Trophoblast cell (in vitro differentiated cells and primary cell): ENCODE data around the gene DGKZ.
A peak's percentile ranks its signal among the peaks of the same experiment; 100 is the strongest.

ENCODE experiments used
- DNase-seq, 2 donors: peaks; one replicate each; pipeline ENCODE4 v3.0.0-alpha.2; 2016
- H2AFZ ChIP-seq: 2 replicates; pipeline ENCODE4 v1.6.1; 2013; ENCODE audit warnings: low read length, moderate library complexity, mild to moderate bottlenecking; ENCODE audit not compliant: insufficient read depth, poor library complexity
- H2AK5ac ChIP-seq: 2 replicates; pipeline ENCODE4 v1.6.1; 2013; ENCODE audit warnings: mild to moderate bottlenecking, low read length
- H2BK120ac ChIP-seq: 2 replicates; pipeline ENCODE4 v1.6.1; 2013; ENCODE audit warnings: low read length, mild to moderate bottlenecking, moderate library complexity; ENCODE audit not compliant: insufficient read depth, poor library complexity
- H2BK12ac ChIP-seq: 2 replicates; pipeline ENCODE4 v1.6.1; 2013; ENCODE audit warnings: mild to moderate bottlenecking, low read length, moderate library complexity
- H2BK5ac ChIP-seq: 2 replicates; pipeline ENCODE4 v1.6.1; 2013; ENCODE audit warnings: low read length, low read depth, moderate library complexity, mild to moderate bottlenecking; ENCODE audit not compliant: poor library complexity
- H3K14ac ChIP-seq: 2 replicates; pipeline ENCODE4 v1.6.1; 2013; ENCODE audit warnings: mild to moderate bottlenecking, low read length
- H3K18ac ChIP-seq: 2 replicates; pipeline ENCODE4 v1.6.1; 2013; ENCODE audit warnings: mild to moderate bottlenecking, low read length
- H3K23ac ChIP-seq: 2 replicates; pipeline ENCODE4 v1.6.1; 2013; ENCODE audit warnings: low read length
- H3K27ac ChIP-seq: 2 replicates; pipeline ENCODE4 v1.5.1; 2013; ENCODE audit warnings: low read depth, mild to moderate bottlenecking, inconsistent platforms, low read length, moderate library complexity
- H3K27me3 ChIP-seq: 2 replicates; pipeline ENCODE4 v1.6.1; 2013; ENCODE audit warnings: inconsistent platforms, mild to moderate bottlenecking, low read length, moderate library complexity; ENCODE audit not compliant: insufficient read depth
- H3K36me3 ChIP-seq, 2 experiments: 1 replicate in 1 of 2; 2 replicates in 1 of 2; pipeline ENCODE4 v1.6.1; 2013; ENCODE audit warnings: low read length in 2 of 2, mild to moderate bottlenecking in 2 of 2, moderate library complexity in 1 of 2; ENCODE audit not compliant: insufficient read depth in 2 of 2, control insufficient read depth in 1 of 2
- H3K4ac ChIP-seq: 2 replicates; pipeline ENCODE4 v1.6.1; 2013; ENCODE audit warnings: low read depth, mild to moderate bottlenecking, low read length, moderate library complexity
- H3K4me1 ChIP-seq, 2 experiments: 1 replicate in 1 of 2; 2 replicates in 1 of 2; pipeline ENCODE4 v1.6.1; 2013; ENCODE audit warnings: low read length in 2 of 2, mild to moderate bottlenecking in 2 of 2, moderate library complexity in 1 of 2; ENCODE audit not compliant: insufficient read depth in 2 of 2, control insufficient read depth in 1 of 2
- H3K4me2 ChIP-seq: 2 replicates; pipeline ENCODE4 v1.6.1; 2013; ENCODE audit warnings: inconsistent platforms, mild to moderate bottlenecking, low read length, moderate library complexity
- H3K4me3 ChIP-seq: 2 replicates; pipeline ENCODE4 v1.5.1; 2013; ENCODE audit warnings: mild to moderate bottlenecking, low read depth, low read length, inconsistent platforms
- H3K79me1 ChIP-seq: one replicate; pipeline ENCODE4 v1.6.1; 2013; ENCODE audit warnings: low read length
- H3K79me2 ChIP-seq: 2 replicates; pipeline ENCODE4 v1.6.1; 2013; ENCODE audit warnings: low read length, mild to moderate bottlenecking; ENCODE audit not compliant: control insufficient read depth, insufficient read depth, poor library complexity
- H3K9ac ChIP-seq: 2 replicates; pipeline ENCODE4 v1.6.1; 2013; ENCODE audit warnings: mild to moderate bottlenecking, low read length
- H3K9me3 ChIP-seq: 2 replicates; pipeline ENCODE4 v1.6.1; 2013; ENCODE audit warnings: low read depth, mild to moderate bottlenecking, control low read depth, inconsistent platforms, low read length; ENCODE audit not compliant: insufficient read depth
- H4K12ac ChIP-seq: 2 replicates; pipeline ENCODE4 v1.6.1; 2013; ENCODE audit warnings: low read depth, mild to moderate bottlenecking, low read length, moderate library complexity
- H4K8ac ChIP-seq: 2 replicates; pipeline ENCODE4 v1.6.1; 2013; ENCODE audit warnings: low read depth, mild to moderate bottlenecking, low read length, moderate library complexity
- H4K91ac ChIP-seq: one replicate; pipeline ENCODE4 v1.6.1; 2013; ENCODE audit warnings: low read depth, mild to moderate bottlenecking, low read length, moderate library complexity
- WGBS: extraction: QIAGEN DNeasy Blood & Tissue Kit; methylation state at CpG from one replicate; pipeline ENCODE4 v1.1.7; 2013; ENCODE audit warnings: missing lambda C conversion rate; ENCODE audit not compliant: insufficient read length, insufficient coverage; ENCODE audit errors: extremely low coverage; 5-methylcytosine and 5-hydroxymethylcytosine counted together

The DGKZ gene

GRCh38 chr11:46348566-46349401 lies 1.5 kb downstream of the DGKZ start:
- H3K27me3 ChIP-seq, result no peaks in the 10 kb centered on the region

DNA sequence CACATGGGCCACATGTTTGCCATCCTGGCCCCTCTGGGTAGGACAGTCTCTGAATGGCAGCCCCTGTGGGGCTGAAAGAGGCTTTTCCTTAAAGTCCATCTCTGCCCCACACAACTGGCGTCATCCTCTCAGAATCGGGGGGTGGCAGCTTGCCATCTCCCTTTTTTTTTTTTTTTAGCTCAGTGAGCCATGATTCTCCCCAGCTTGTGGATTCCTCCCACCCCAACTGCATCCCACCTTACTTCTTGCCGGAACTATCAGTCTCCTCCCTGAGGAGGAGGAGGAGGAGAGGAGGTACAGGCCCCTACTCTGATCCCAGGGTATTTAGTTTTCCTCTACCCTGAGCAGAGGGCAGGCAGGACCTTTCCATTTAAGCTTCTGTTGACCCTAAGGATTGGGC lies 3.4 kb downstream of the DGKZ start:
- no CpG with 5 or more reads among the region's 3 CpGs for WGBS
- peaks cover 4 to 7% of the 10 kb centered on the region in 2 experiments for H3K36me3 ChIP-seq
- H3K4me2 ChIP-seq, result no peak overlapping the region
- peaks cover 23 to 26% of the 10 kb centered on the region in 2 experiments for H3K4me1 ChIP-seq
- peak overlapping the region; percentile 23 for H3K4ac ChIP-seq
- H3K27me3 ChIP-seq, result no peaks in the 10 kb centered on the region
- no peak overlapping the region for H2AK5ac ChIP-seq
- H2BK5ac ChIP-seq, result no peak overlapping the region
- H3K4me3 ChIP-seq, result no peak overlapping the region
- H4K12ac ChIP-seq, result no peak overlapping the region
- no peak overlapping the region for H4K91ac ChIP-seq
- H2BK120ac ChIP-seq, result no peak overlapping the region
- H3K79me2 ChIP-seq, result peaks cover 20% of the 10 kb centered on the region
- peak overlapping the region; percentile 19 for H3K18ac ChIP-seq
- no peak overlapping the region for H3K14ac ChIP-seq
- no peak overlapping the region for H3K9ac ChIP-seq
- no peak overlapping the region for H2BK12ac ChIP-seq
- DNase-seq, result no peak
- H2AFZ ChIP-seq, result no peak overlapping the region
- H3K23ac ChIP-seq, result no peak overlapping the region
- no peak overlapping the region for H4K8ac ChIP-seq
- H3K9me3 ChIP-seq, result peaks cover 2% of the 10 kb centered on the region
- H3K79me1 ChIP-seq, result peaks cover 10% of the 10 kb centered on the region
- no peak overlapping the region for H3K27ac ChIP-seq

More at GRCh38 chr11:46348566-46349401, 1.5 kb downstream of the DGKZ start:
- Histone ChIP-seq H3K14ac (no peak overlapping the region), H2BK5ac (no peak overlapping the region), H3K27ac (no peak overlapping the region), H2BK12ac (peak overlapping the region; percentile 33), H3K79me2 (peaks cover 22% of the 10 kb centered on the region), H4K91ac (no peak overlapping the region), H3K9me3 (peaks cover 2% of the 10 kb centered on the region), H2AFZ (no peak overlapping the region), H3K79me1 (peaks cover 23% of the 10 kb centered on the region), H2AK5ac (peak overlapping the region; percentile 27), H3K4me3 (no peak overlapping the region), H3K4me1 (peaks cover 34 to 39% of the 10 kb centered on the region in 2 experiments), H2BK120ac (no peak overlapping the region), H4K12ac (no peak overlapping the region), H3K18ac (peak overlapping the region; percentile 37), H3K9ac (no peak overlapping the region), H4K8ac (no peak overlapping the region), H3K36me3 (peaks cover 2 to 6% of the 10 kb centered on the region in 2 experiments), H3K4me2 (peak overlapping the region; percentile 88), H3K4ac (peak overlapping the region; percentile 31), H3K23ac (peak overlapping the region; percentile 24)
- no CpG with 5 or more reads among the region's 18 CpGs for WGBS
- DNase-seq, result no peak

GRCh38 chr11:46351148-46351547 lies 3.9 kb downstream of the DGKZ start:
- Histone ChIP-seq H4K8ac (no peak overlapping the region), H2AFZ (no peak overlapping the region), H2BK120ac (no peak overlapping the region), H3K23ac (no peak overlapping the region), H3K79me2 (peaks cover 20% of the 10 kb centered on the region), H3K14ac (no peak overlapping the region), H4K12ac (no peak overlapping the region), H2BK5ac (no peak overlapping the region), H3K4me3 (no peak overlapping the region), H2AK5ac (no peak overlapping the region), H3K36me3 (peaks cover 4 to 7% of the 10 kb centered on the region in 2 experiments), H3K18ac (no peak overlapping the region), H3K27ac (no peak overlapping the region), H2BK12ac (no peak overlapping the region), H3K9me3 (peaks cover 2% of the 10 kb centered on the region), H3K4me1 (peaks cover 19 to 26% of the 10 kb centered on the region in 2 experiments), H3K79me1 (peaks cover 8% of the 10 kb centered on the region), H3K9ac (no peak overlapping the region), H3K4ac (peak overlapping the region; percentile 42), H3K27me3 (no peaks in the 10 kb centered on the region), H3K4me2 (no peak overlapping the region), H4K91ac (no peak overlapping the region)
- WGBS, result no CpG with 5 or more reads among the region's 8 CpGs
- DNase-seq, result no peak

DNA sequence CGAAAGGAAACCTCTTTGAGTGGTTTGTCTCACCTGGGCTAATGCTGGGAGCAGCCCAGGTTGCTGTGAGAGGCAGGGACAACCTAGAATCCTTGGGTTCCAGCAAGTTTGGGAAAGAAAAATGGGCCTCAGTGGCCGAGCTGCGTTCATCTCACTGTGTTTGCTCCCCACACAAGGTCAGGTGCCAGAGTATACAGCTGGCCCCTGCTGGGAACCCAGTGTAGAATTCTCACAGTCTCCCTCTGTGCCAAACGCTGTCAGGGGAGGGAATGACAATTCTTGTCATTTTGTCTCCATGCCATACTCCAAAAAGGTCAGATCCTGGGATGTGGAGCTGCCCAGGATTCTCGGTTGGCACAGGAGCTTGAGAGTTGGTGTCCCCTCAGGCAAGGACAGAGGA lies 4.3 kb downstream of the DGKZ start:
- no peak overlapping the region for H3K23ac ChIP-seq
- H3K27me3 ChIP-seq, result no peaks in the 10 kb centered on the region
- peaks cover 8 to 11% of the 10 kb centered on the region in 2 experiments for H3K36me3 ChIP-seq
- DNase-seq, result no peak
- no peak overlapping the region for H4K12ac ChIP-seq
- no peak overlapping the region for H3K27ac ChIP-seq
- H3K18ac ChIP-seq, result no peak overlapping the region
- WGBS, result no CpG with 5 or more reads among the region's 5 CpGs
- H3K4me2 ChIP-seq, result no peak overlapping the region
- H4K8ac ChIP-seq, result no peak overlapping the region
- no peak overlapping the region for H2AK5ac ChIP-seq
- H2BK12ac ChIP-seq, result no peak overlapping the region
- no peak overlapping the region for H3K4me3 ChIP-seq
- H2BK5ac ChIP-seq, result no peak overlapping the region
- no peak overlapping the region for H4K91ac ChIP-seq
- peak overlapping the region; percentile 10 for H3K4ac ChIP-seq
- H2BK120ac ChIP-seq, result no peak overlapping the region
- peaks cover 20% of the 10 kb centered on the region for H3K79me2 ChIP-seq
- H3K79me1 ChIP-seq, result peaks cover 8% of the 10 kb centered on the region
- peaks cover 19 to 29% of the 10 kb centered on the region in 2 experiments for H3K4me1 ChIP-seq
- peak overlapping the region; percentile 25 for H3K9ac ChIP-seq
- H3K9me3 ChIP-seq, result peaks cover 2% of the 10 kb centered on the region
- no peak overlapping the region for H3K14ac ChIP-seq
- H2AFZ ChIP-seq, result no peak overlapping the region
